Measurements from ENCODE around the gene SRPK2.

SRPK2 gene

DNA sequence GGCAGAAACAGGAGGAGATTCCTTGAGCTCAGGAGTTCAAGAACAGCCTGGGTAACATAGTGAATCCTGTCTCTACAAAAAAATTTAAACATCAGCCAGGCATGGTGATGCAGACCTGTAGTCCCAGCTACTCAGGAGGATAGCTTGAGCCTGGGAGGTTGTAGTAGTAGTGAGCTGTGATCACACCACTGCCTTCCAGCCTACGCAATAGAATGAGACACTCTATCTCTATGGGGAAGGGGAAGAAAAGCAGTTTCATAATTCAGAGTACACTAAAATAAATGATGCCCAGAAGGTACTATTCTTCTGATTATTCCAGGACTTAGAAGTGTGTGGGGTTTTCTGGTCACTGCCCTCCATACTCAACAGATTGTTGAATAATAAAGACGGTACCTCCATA lies 197.4 kb downstream of the SRPK2 start:
- no peak for DNase-seq (ENCODE audit: low read depth in 2 of 2)

DNA sequence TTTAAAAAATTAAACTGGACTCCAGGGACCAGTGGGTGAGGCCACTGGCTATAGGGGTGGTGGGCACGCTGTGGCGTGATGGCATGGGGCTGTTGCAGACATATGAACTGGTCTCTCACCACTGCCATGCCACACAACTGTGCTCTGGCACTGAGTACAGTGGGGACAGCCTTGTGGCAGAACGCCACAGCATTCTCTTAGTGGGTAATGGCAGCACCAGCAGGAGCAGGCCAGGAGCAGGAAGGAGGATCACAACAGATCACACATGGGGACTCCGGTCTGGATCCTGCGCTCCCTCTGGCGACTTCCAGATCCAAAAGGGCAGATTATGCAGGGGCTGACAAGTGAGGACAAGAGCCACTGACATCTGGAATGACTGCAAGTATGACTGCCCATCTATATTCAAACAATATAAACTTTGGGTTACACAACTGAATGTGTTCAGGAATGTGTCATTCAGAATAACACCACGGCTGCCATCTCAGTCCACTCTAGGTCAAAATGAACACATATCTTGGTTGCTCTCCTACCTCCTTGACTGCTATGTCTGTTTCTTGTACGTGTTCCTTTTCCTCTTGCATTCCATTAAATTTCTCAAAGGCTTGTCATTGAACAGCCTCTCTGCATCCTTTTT lies 198.7 kb downstream of the SRPK2 start:
- DNase-seq (ENCODE audit: low read depth in 2 of 2) = no peak

DNA sequence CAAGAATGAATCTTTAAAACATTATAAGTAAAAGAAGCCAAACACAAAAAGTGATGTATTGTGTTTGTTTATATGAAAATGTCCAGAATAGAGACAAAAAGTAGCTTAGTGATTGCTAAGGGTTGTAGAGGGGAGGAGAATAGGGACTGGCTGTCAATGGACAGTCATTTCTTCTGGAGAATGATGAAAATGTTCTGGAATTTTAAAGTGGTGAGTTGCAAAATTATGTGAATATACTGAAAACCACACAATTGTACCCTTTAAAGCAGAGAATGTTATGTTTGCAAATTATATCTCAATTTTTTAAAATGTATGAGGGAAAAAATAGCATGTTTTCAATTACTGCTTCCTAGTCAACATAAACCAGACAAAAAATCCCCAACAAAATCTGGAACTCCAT lies 200.5 kb downstream of the SRPK2 start:
- no peak for DNase-seq (ENCODE audit: low read depth in 2 of 2)

DNA sequence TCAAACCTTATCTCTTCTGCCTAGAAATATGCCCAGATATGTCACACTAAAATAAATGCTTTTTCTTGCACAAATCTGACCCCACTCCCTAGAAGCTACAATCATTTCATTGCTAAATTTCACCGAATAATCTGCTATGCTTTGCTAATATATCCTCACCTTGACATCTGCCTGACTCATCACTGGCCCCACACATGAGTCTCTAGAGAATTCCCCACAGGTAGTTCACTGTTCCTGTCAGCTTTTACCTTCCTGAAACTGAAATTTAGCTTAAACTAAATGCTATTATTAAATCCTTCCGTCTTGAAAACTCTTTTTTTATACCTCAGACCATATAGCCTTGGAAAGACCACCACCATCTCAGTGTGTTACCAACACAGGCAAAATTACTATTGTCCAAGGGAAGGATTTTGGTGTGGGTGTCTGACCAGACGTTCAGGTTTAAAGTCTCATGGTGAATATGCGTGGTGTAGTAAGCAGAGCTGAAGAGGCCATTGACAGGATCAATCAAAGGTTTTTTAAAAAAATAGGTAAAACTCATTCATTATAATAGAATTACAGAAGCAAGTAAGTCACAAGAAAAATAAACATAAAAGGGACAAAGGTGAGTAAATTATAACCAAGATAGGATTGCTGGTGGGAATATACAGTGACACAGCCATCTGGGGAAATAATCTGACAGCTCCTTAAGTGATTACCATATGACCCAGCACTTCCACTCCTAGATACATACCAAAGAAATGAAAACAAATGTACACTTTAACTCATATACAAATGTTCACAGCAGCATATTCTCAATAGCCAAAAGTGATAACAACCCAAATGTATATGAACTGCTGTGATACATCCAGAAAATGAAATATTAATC lies 201.2 kb downstream of the SRPK2 start:
- no peak for DNase-seq (ENCODE audit: low read depth in 2 of 2)

DNA sequence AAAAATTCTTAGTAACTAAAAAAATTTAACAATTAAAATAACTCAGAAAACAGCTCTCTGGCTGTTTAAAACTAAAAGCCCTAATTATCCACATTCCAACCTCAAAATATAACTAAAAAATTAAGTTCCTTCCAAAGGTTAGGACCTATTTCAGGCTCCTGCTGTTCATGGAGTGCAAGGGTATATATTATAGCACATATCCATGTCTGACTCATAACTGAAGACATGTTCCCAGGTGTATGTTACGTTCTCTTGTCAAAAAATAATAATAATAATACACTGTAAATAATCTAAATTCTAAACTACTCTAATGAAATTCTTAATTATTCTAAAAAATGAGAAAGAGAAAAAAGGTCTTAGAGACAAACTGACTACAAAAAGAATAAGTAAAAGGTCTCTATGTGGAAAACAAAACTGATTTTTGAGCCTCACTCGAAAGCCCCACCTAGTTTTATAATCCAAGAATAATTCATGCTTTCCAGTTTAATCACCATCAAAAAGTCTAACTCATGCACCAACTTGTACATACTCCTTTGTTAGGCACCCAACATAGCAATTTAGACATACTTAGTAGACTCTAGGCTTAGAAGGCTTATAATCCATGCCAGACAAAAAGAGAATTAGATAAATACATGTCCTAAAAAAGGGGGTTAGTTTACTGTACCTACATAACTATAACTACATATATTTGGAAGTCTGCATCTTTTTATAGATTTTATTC lies 203.3 kb downstream of the SRPK2 start:
- DNase-seq (ENCODE audit: low read depth in 2 of 2) = no peak

DNA sequence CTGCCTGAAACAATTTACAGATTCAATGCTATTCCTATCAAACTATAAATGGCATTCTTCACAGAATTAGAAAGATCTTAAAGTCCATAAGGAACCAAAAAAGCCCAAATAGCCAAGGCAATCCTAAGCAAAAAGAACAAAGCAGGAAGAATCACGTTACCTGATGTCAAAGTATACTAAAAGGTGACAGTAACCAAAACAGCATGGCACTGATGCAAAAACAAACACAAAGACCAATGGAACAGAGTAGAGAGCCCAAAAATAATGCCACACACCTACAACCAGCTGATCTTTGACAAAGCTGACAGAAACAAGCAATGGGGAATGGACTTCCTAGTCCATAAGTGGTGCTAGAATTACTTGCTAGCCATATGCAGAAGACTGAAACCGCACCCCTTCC lies 208.7 kb downstream of the SRPK2 start:
- DNase-seq (ENCODE audit: low read depth in 2 of 2) = no peak

GRCh38 chr7:105178928-105179541 lies 209.7 kb downstream of the SRPK2 start:
- no peak for DNase-seq (ENCODE audit: low read depth in 2 of 2)

- DNase-seq (ENCODE audit: low read depth in 2 of 2) = no peak
Observed at GRCh38 chr7:105178177-105178576, 210.5 kb downstream of the SRPK2 start.

GRCh38 chr7:105177026-105177425 lies 211.7 kb downstream of the SRPK2 start:
- no peak for DNase-seq (ENCODE audit: low read depth in 2 of 2)

DNA sequence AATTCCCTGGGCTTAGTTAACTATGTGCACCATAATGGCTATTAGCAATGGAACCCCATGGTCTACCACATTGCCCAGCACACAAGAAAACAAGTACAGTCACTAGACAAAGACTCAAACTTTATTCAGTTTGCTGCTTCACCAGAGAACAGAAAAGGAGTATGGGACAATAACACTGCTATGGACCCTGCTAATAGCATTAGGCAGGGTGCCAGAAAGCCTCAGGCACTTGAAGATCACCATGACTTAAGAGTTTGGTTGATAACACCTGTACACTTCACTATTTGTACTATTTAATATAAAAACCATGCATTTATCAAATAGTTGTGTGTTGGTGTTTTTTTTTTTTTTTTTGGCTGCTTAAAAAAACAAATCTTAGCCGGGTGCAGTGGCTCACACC lies 215.1 kb downstream of the SRPK2 start:
- no peak for DNase-seq (ENCODE audit: low read depth in 2 of 2)

GRCh38 chr7:105164751-105165150 lies 224.0 kb downstream of the SRPK2 start:
- DNase-seq (ENCODE audit: low read depth in 2 of 2) = no peak

DNA sequence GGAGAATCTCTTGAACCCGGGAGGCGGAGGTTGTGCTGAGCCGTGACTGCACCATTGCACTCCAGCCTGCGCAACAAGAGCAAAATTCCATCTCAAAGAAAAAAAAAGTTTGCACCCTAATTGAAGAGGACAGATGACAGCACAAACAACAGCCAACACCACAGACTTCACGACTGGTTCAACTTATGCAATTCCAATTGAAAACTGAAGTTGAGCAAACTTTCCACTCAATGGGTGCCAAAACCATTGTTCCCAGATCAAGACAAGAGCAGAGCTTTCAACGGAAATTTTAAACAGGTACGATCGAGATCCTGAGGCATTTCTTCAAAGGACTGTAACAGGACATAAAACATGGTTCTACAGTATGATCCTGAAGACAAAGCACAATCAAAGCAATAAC lies 225.0 kb downstream of the SRPK2 start:
- no peak for DNase-seq (ENCODE audit: low read depth in 2 of 2)

GRCh38 chr7:105161366-105161765 lies 227.4 kb downstream of the SRPK2 start:
- DNase-seq (ENCODE audit: low read depth in 2 of 2) = no peak

DNA sequence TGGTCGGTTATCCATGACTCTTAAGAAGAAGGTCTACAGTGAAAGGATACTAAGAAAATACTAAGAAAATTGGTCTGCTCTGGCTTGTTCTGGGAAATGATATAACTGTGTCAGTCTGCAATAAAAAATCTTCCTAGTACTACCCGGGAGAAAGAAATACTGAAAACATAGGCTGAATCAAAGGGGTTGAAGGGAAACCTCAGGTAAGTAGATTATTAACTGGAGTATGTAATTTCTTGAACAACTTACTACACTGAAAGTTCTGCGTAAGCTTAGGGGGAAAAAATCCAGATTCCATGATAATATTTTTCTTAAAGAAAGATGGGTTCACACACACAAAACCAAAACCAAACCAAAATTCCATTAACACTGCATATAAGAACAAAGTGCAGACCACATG lies 231.4 kb downstream of the SRPK2 start:
- DNase-seq (ENCODE audit: low read depth in 2 of 2) = no peak

DNA sequence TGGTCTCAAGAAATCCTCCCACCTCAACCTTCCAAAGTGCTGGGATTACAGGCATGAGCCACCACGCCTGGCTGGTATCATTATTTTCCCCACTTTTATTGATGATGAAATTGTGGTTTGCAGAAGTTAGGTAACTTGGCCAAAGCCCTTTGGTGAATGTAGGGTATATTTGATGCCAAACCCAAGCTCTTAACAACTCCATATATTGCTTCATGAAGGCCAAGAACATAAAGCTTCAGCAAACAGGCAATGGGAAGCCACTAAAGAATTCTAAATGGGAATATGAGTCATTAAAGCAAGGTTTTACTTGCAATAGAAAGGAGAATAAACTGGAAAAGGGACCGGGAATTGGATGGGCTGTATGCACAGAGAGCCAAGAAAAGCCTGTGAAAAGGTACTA lies 232.0 kb downstream of the SRPK2 start:
- DNase-seq (ENCODE audit: low read depth in 2 of 2) = no peak

- no peak for DNase-seq (ENCODE audit: low read depth in 2 of 2)
Observed at GRCh38 chr7:105154084-105154483, 234.6 kb downstream of the SRPK2 start.

GRCh38 chr7:105153531-105153930 lies 235.2 kb downstream of the SRPK2 start:
- DNase-seq (ENCODE audit: low read depth in 2 of 2) = no peak

- no peak for DNase-seq (ENCODE audit: low read depth in 2 of 2)
Observed at GRCh38 chr7:105151152-105151551, 237.6 kb downstream of the SRPK2 start.

DNA sequence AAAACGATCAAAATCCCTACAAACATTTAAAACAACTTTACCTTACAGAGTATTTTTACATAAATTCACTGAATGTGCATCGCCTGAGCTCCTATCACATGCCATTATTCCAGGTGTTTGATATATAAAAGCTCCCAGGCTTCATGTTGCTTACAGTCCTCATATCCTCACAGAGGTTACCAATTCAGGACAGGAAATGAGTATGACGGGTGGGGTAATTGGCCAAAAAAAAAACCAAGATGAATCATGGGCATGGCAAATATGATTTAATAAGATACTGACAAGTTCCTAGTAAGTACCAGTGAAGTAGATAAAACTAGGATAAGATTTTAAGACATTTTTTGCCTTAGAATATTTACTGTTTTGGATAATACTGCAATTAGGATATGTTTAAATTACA lies 238.9 kb downstream of the SRPK2 start:
- DNase-seq (ENCODE audit: low read depth in 2 of 2) = no peak

DNA sequence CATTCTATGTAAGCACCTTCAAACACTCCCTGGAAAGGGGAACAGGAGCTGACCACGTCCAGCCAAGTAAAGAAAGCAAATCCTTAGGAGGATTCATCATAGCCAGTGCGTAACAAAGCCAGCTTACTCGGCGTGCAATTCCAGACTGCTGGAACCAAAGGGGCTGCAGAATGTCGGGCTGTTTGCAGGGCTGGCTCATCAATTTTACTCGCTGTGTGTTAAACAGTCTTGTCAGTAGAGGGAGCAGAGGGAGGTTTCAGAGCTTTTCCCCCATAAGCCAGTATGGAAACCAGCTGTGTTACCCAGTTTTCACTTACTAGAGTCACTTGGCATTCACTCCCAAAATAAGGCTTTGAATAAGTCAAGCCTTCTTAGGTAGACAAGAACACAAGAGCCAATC lies 247.7 kb downstream of the SRPK2 start:
- DNase-seq (ENCODE audit: low read depth in 2 of 2) = no peak

DNA sequence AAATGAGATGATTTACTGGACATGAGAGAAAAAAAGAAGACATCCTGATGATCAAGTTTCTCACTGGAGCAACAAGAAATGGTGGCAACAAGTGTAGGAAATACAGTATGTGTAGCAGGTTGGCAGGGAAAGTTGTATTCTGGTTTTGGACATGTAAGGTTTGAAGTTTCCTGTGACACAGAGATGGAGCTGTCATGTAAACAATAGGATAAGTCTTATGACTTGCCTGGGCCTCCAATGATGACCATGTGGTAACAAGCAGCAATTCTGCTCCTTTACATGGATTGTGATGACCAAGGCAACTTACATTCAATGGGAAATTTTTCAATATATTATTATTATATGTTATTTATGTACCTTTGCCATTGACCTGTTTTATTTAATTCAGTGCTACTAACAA lies 249.3 kb downstream of the SRPK2 start:
- DNase-seq (ENCODE audit: low read depth in 2 of 2) = no peak

DNA sequence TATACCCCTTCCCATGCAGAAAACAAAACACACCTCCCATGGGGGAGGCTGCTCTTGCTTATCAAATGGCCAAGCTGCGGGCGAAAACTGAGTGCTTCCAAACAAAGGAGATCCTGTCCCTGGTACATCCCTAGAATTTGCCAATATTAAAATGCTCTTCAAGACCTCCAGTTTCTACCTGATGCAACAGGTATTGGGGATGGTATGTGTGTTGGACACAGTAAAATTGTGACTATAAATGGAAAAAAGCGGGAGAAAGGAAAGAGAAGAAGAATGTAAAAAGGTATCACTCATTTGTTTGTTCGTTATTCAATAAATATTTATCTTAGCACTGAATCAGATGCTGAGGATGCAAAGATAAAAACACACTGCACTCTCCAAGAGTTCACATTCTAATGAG lies 250.8 kb downstream of the SRPK2 start:
- DNase-seq (ENCODE audit: low read depth in 2 of 2) = no peak

Data from stimulated activated CD4-positive, alpha-beta T cell treated with anti-CD3 and anti-CD28 coated beads, Interleukin-15, amount 100 ng/mL, for 48 hours (primary cell).